H1 (cell line): ENCODE results near the gene DOCK10. TPM values are rescaled to one million over a fixed set of nuclear protein-coding genes. Genes with fewer than 3 reads are reported as not detected.

ENCODE experiments used
- EZH2 ChIP-seq: fragments of 200-600 bp; sonication (generic); IDR thresholded peaks from 2 replicates; pipeline ENCODE4 v1.7.1; 2012; ENCODE audit warnings: low read depth, mild to moderate bottlenecking, moderate library complexity, low read length, inconsistent platforms; ENCODE audit not compliant: severe bottlenecking
- POLR2AphosphoS5 ChIP-seq: IDR thresholded peaks from 2 replicates; pipeline ENCODE4 v1.6.1; 2011; ENCODE audit warnings: low read depth, low read length
- polyA plus RNA-seq, 7 experiments: library from polyadenylated mRNA; depleted of rRNA in 3 of 7; stranded (reverse) in 5 of 7; unstranded in 2 of 7; fragments of >200 nt in 5 of 7; fragments of 200-250 nt in 2 of 7; gene quantifications; 1 replicate in 5 of 7; 2 replicates in 1 of 7; 4 replicates in 1 of 7; pipeline versions ENCODE4 v1.2.1 to v1.2.3, GENCODE V29; 2011 to 2013; ENCODE audit warnings: missing spikeins in 2 of 7, mixed read lengths in 2 of 7
- total RNA-seq: library from RNA; stranded (reverse); fragmentation: NEBNext Ultra II Directional; extraction: Animal tissue kit (Norgen Biotek cat#: 25700); gene quantifications from 2 replicates; pipeline ENCODE4 v1.2.1, GENCODE V29; 2021
- TF ChIP-seq, protein P1 (sequence below): IDR thresholded peaks from 2 replicates; pipeline ENCODE4 v1.6.1; 2012; ENCODE audit warnings: inconsistent platforms

DOCK10 gene
- total and polyA plus RNA-seq, 2 of the 8 experiments (the other 6 are each of a cell fraction or from before 2014, with no cell fraction given): 0.33 to 1.6 TPM

DNA sequence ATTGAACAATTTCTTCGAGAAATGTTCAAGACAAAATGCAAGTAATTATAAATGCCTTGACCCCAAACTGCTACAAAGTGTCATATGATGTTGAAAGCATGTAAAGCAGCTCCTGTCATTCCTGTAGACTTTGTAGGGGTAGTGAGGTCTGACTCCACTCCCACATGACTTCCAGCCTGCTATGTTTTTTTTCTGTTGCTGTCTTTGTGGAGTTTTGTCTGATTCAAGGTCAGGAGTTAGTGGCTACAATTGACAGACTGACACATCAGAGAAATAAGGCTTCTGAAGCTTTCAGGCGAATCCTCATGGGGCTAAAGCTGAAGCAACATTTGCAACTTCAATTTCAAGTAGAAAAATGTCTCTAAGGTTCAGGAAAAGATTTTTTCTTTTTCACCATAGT, 262.2 kb downstream of the DOCK10 start (continued):
- TF ChIP-seq POLR2AphosphoS5 (no peak), EZH2 (no peak)
- TF ChIP-seq, protein P1, sequence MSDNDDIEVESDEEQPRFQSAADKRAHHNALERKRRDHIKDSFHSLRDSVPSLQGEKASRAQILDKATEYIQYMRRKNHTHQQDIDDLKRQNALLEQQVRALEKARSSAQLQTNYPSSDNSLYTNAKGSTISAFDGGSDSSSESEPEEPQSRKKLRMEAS: no peak
